Measurements from ENCODE around the gene TULP4.

GRCh38 chr6:158543606-158544185 is 231.4 kb downstream of the TULP4 start:
- TF ChIP-seq MAFK (IDR thresholded peaks at IDR 0.05; ENCODE audit: partially characterized antibody) (no peak), CTCF (IDR thresholded peaks at IDR 0.05) (no peak), JUNB (IDR thresholded peaks at IDR 0.05) (no peak), POLR2A (IDR thresholded peaks at IDR 0.05; ENCODE audit: low read length) (no peak), HOXB5 (CRISPR knock-in tag; IDR thresholded peaks at IDR 0.05) (no peak), REST (IDR thresholded peaks at IDR 0.05) (no peak), ZFP36 (IDR thresholded peaks at IDR 0.05; ENCODE audit: borderline replicate concordance, partially characterized antibody) (no peak), E2F6 (IDR thresholded peaks at IDR 0.05; ENCODE audit: borderline replicate concordance, low read depth) (no peak), MYC (IDR thresholded peaks at IDR 0.05; ENCODE audit: borderline replicate concordance, low read length) (no peak), PBX3 (IDR thresholded peaks at IDR 0.05) (no peak), ZNF302 (CRISPR knock-in tag; IDR thresholded peaks at IDR 0.05) (no peak)
